SK-N-SH treated with all-trans-retinoic acid at 6 μM for 48 hours (cell line): Measurements from ENCODE around the gene RIN3.

Source experiments
- ATAC-seq: fragments of 200-7000 bp; cut with Tn5 transposase; 3 replicates; pipeline ENCODE4 v1.9.1; 2020; ENCODE audit warnings: mild to moderate bottlenecking, moderate library complexity
- ARNTL ChIP-seq: fragments of 450-650 bp; formaldehyde crosslinking; IDR thresholded peaks from 2 replicates; pipeline ENCODE4 v1.5.0; 2020; ENCODE audit warnings: low read depth, mild to moderate bottlenecking, moderate library complexity, borderline replicate concordance
- CREB5 ChIP-seq: fragments of 250-450 bp; sonication (Bioruptor Pico); IDR thresholded peaks from 2 replicates; pipeline ENCODE4 v1.5.1; 2020; ENCODE audit warnings: low read depth, mild to moderate bottlenecking, moderate library complexity
- CSDC2 ChIP-seq: fragments of 250-450 bp; sonication (Bioruptor Pico); IDR thresholded peaks from 2 replicates; pipeline ENCODE4 v1.5.0; 2020; ENCODE audit warnings: mild to moderate bottlenecking, moderate library complexity
- ESRRG ChIP-seq: fragments of 250-450 bp; sonication (Bioruptor Pico); IDR thresholded peaks from 2 replicates; pipeline ENCODE4 v1.6.1; 2021; ENCODE audit warnings: mild to moderate bottlenecking
- GLIS3 ChIP-seq: fragments of 250-450 bp; sonication (Bioruptor Pico); IDR thresholded peaks from 2 replicates; pipeline ENCODE4 v1.5.0; 2020; ENCODE audit warnings: mild to moderate bottlenecking, moderate library complexity
- ISL1 ChIP-seq: fragments of 250-450 bp; sonication (Bioruptor Pico); IDR thresholded peaks from 2 replicates; pipeline ENCODE4 v2.1.2; 2022; ENCODE audit warnings: mild to moderate bottlenecking, moderate library complexity
- OSR1 ChIP-seq: fragments of 250-450 bp; sonication (Bioruptor Pico); IDR thresholded peaks from 2 replicates; pipeline ENCODE4 v1.8.0; 2022; ENCODE audit warnings: moderate library complexity, mild to moderate bottlenecking, inconsistent platforms
- PATZ1 ChIP-seq: fragments of 250-450 bp; sonication (Bioruptor Pico); IDR thresholded peaks from 2 replicates; pipeline ENCODE4 v1.8.0; 2020; ENCODE audit warnings: mild to moderate bottlenecking, moderate library complexity, borderline replicate concordance
- POU6F1 ChIP-seq: fragments of 250-450 bp; sonication (Bioruptor Pico); IDR thresholded peaks from 2 replicates; pipeline ENCODE4 v1.8.0; 2021; ENCODE audit warnings: low read depth, mild to moderate bottlenecking, moderate library complexity, borderline replicate concordance
- PPARA ChIP-seq: fragments of 250-450 bp; sonication (Bioruptor Pico); IDR thresholded peaks from 2 replicates; pipeline ENCODE4 v1.5.0; 2020; ENCODE audit warnings: mild to moderate bottlenecking, borderline replicate concordance
- RARB ChIP-seq: fragments of 250-450 bp; sonication (Bioruptor Pico); IDR thresholded peaks from 2 replicates; pipeline ENCODE4 v1.8.0; 2021; ENCODE audit warnings: mild to moderate bottlenecking, moderate library complexity
- SNAI2 ChIP-seq: fragments of 250-450 bp; sonication (Bioruptor Pico); IDR thresholded peaks from 2 replicates; pipeline ENCODE4 v1.5.0; 2020; ENCODE audit warnings: mild to moderate bottlenecking, moderate library complexity
- TCF4 ChIP-seq: fragments of 250-450 bp; sonication (Bioruptor Pico); IDR thresholded peaks from 2 replicates; pipeline ENCODE4 v1.8.0; 2021; ENCODE audit warnings: mild to moderate bottlenecking, moderate library complexity, borderline replicate concordance
- TOX ChIP-seq: fragments of 250-450 bp; sonication (Bioruptor Pico); IDR thresholded peaks from 2 replicates; pipeline ENCODE4 v1.8.0; 2021; ENCODE audit warnings: mild to moderate bottlenecking, moderate library complexity, borderline replicate concordance
- ZC3H10 ChIP-seq: fragments of 250-450 bp; sonication (Bioruptor Pico); IDR thresholded peaks from 2 replicates; pipeline ENCODE4 v1.5.1; 2021; ENCODE audit warnings: mild to moderate bottlenecking, moderate library complexity
- ZNF565 ChIP-seq: fragments of 450-650 bp; formaldehyde crosslinking; conservative IDR thresholded peaks from 2 replicates; pipeline ENCODE4 v1.5.0; 2020; ENCODE audit warnings: low read depth, mild to moderate bottlenecking, moderate library complexity
- ZNF8 ChIP-seq: fragments of 450-650 bp; formaldehyde crosslinking; IDR thresholded peaks from 2 replicates; pipeline ENCODE4 v1.5.0; 2020; ENCODE audit warnings: mild to moderate bottlenecking, moderate library complexity
- TF ChIP-seq, protein P1 (sequence below): fragments of 250-450 bp; sonication (Bioruptor Pico); IDR thresholded peaks from 2 replicates; pipeline ENCODE4 v1.5.0; 2020; ENCODE audit warnings: mild to moderate bottlenecking, moderate library complexity
- TF ChIP-seq, protein P2 (sequence below): fragments of 250-450 bp; sonication (Bioruptor Pico); IDR thresholded peaks from 2 replicates; pipeline ENCODE4 v1.5.1; 2021; ENCODE audit warnings: mild to moderate bottlenecking, moderate library complexity

RIN3 gene

GRCh38 chr14:92481386-92481785 is 32.2 kb upstream of the RIN3 start:
- ATAC-seq: peak; percentile 67; the same call in 2 of the 3 replicates
- no peak for TF ChIP-seq SNAI2 (CRISPR knock-in tag)
- TF ChIP-seq ISL1 (CRISPR knock-in tag): no peak
- TF ChIP-seq PATZ1 (CRISPR knock-in tag): no peak
- TF ChIP-seq OSR1 (CRISPR knock-in tag): no peak
- TF ChIP-seq CSDC2: no peak
- TF ChIP-seq RARB (CRISPR knock-in tag): no peak
- TF ChIP-seq ARNTL (CRISPR knock-in tag): no peak
- TF ChIP-seq, protein P1, sequence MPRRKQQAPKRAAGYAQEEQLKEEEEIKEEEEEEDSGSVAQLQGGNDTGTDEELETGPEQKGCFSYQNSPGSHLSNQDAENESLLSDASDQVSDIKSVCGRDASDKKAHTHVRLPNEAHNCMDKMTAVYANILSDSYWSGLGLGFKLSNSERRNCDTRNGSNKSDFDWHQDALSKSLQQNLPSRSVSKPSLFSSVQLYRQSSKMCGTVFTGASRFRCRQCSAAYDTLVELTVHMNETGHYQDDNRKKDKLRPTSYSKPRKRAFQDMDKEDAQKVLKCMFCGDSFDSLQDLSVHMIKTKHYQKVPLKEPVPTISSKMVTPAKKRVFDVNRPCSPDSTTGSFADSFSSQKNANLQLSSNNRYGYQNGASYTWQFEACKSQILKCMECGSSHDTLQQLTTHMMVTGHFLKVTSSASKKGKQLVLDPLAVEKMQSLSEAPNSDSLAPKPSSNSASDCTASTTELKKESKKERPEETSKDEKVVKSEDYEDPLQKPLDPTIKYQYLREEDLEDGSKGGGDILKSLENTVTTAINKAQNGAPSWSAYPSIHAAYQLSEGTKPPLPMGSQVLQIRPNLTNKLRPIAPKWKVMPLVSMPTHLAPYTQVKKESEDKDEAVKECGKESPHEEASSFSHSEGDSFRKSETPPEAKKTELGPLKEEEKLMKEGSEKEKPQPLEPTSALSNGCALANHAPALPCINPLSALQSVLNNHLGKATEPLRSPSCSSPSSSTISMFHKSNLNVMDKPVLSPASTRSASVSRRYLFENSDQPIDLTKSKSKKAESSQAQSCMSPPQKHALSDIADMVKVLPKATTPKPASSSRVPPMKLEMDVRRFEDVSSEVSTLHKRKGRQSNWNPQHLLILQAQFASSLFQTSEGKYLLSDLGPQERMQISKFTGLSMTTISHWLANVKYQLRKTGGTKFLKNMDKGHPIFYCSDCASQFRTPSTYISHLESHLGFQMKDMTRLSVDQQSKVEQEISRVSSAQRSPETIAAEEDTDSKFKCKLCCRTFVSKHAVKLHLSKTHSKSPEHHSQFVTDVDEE (CRISPR knock-in tag): no peak

DNA sequence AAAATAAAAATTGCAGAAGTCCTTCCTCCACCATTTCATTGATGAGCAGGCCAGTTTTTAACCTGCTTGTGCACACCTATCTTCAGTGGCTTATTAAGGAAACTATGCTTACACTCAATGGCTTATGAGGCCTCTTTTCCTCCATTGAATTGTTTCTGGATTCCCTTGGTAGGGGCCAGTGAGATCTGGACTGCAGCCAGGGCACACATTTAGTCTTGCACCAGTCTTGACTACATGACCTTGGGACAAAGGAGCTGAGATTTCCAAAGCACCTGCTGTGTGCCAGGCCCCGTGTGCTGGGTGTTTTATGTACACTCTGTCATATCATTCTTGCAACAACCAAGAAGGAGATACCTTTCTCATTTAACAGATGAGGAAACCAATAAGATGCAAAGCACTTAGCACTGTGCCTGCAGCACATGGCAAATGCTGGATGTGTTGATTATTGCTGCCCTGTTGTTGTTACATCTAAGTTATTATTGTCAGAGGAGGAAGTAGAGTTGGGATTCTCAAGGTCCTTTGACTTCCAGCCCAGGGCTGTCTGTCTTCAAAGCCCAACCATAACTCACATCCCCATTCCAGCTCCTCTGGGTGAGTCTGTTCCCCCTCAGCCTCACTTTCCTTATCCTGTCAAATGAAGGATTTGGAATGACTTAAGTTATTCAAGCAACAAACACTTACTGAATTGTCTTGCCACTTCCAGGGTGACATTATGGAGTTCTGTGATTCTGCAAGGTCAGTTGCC is 31.6 kb upstream of the RIN3 start:
- no peak for ATAC-seq
- no peak for TF ChIP-seq ZNF565 (CRISPR knock-in tag)
- no peak for TF ChIP-seq ESRRG (CRISPR knock-in tag)
- no peak for TF ChIP-seq ZNF8 (CRISPR knock-in tag)
- no peak for TF ChIP-seq ZC3H10 (CRISPR knock-in tag)
- TF ChIP-seq TOX (CRISPR knock-in tag): no peak
- no peak for TF ChIP-seq ARNTL (CRISPR knock-in tag)
- no peak for TF ChIP-seq POU6F1 (CRISPR knock-in tag)
- TF ChIP-seq CREB5 (CRISPR knock-in tag): no peak
- no peak for TF ChIP-seq CSDC2

GRCh38 chr14:92482621-92483319 is 30.8 kb upstream of the RIN3 start:
- no peak for ATAC-seq
- TF ChIP-seq TCF4: no peak
- TF ChIP-seq, protein P2, sequence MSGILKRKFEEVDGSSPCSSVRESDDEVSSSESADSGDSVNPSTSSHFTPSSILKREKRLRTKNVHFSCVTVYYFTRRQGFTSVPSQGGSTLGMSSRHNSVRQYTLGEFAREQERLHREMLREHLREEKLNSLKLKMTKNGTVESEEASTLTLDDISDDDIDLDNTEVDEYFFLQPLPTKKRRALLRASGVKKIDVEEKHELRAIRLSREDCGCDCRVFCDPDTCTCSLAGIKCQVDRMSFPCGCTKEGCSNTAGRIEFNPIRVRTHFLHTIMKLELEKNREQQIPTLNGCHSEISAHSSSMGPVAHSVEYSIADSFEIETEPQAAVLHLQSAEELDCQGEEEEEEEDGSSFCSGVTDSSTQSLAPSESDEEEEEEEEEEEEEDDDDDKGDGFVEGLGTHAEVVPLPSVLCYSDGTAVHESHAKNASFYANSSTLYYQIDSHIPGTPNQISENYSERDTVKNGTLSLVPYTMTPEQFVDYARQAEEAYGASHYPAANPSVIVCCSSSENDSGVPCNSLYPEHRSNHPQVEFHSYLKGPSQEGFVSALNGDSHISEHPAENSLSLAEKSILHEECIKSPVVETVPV: no peak
- no peak for TF ChIP-seq GLIS3 (CRISPR knock-in tag)
- TF ChIP-seq, protein P1 (CRISPR knock-in tag): no peak
- TF ChIP-seq PATZ1 (CRISPR knock-in tag): no peak
- no peak for TF ChIP-seq POU6F1 (CRISPR knock-in tag)
- TF ChIP-seq RARB (CRISPR knock-in tag): no peak
- TF ChIP-seq ARNTL (CRISPR knock-in tag): no peak
- TF ChIP-seq ZNF8 (CRISPR knock-in tag): no peak
- TF ChIP-seq PPARA (CRISPR knock-in tag): no peak
- no peak for TF ChIP-seq ZNF565 (CRISPR knock-in tag)
- TF ChIP-seq OSR1 (CRISPR knock-in tag): no peak
